ENCODE results near the gene MGAT5.

DNA sequence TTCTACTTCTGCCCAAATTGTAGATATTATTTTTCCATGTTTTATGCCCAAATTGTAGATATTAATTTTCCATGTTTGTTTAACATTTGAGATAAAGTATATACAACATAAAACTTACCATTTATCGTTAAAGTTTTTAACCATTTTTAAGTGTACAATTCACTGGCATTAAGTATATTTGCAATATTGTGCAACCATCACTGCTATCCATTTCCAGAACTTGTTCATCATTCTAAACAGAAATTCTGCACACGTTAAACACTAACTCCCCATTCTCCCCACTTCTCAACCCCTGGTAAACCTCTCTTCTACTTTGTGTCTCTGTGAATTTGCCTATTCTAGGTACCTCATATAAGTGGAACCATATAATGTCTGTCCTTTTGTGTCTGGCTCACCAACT is 162.1 kb downstream of the MGAT5 start:
- TF ChIP-seq CTCF (IDR thresholded peaks at IDR 0.05; ENCODE audit: low read length): no peak
- TF ChIP-seq EZH2 (IDR thresholded peaks at IDR 0.05; ENCODE audit: borderline replicate concordance, low read length): no peak
